Amygdala (tissue), 56 donors: Measurements from ENCODE around the gene KCNQ5.
"Not testable (repeated sequence)": the region's sequence is repeated elsewhere in the genome, so short reads cannot be mapped to it uniquely, and the experiment has no call there.

ENCODE experiments used
- DNase-seq, 56 donors: peaks; one replicate each; lab custom pipeline; 2025; lab: John Stamatoyannopoulos, UW

KCNQ5 gene

DNA sequence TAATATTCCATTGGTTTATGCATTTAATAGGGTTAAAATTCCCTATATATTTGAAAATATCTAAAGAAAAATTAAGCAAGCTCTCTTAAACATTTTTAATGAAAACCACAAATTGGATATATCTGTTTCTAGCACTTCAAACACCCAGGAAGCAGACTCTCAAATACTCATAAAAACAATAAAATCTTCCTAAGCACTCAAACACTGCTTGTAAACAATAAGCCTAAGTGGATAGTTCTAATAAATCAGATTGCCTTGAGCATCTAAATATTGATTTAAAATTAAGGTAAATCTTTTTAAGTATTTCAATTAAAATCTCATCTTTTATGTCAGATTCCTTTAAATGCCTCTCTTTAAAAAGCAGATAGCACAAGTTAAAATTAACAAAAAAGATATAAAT, 254.4 kb downstream of the KCNQ5 start:
- no peak for DNase-seq

DNA sequence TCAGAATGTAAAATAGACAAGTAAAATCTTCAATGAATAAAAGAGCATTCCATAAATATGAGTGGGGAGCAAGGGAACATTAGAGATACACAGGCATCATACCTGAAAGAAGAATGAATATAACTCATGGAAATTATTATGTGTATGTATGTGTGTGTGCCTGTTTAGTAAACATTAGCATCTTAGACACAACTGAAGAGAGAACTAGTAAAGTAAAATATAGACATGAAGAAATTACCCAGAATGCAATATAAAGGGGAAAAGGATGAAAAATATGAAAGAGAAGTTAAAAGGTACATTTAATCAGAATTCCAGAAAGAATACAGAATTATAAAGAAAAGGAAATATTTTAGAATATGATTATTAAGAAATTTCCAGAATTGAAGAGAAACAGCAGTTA, 264.3 kb downstream of the KCNQ5 start:
- DNase-seq = no peak

DNA sequence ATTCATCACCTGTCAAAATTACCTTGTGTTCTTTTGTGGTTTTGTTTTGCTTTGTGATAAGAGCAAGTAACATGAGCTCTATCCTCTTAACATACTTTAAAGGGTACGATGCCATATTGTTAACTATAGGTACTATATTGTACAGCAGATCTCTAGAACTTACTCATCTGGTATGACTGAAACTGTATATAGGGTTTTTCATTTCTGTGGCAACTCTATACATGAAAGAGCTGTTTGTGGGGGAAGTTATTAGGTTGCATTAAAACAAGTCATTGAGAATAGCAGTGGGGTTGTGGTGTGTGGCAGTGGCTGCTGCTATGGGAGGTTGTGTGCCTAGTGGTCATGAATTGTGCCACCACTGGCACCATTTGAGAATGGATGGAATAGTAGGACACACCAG, 268.4 kb downstream of the KCNQ5 start:
- no peak for DNase-seq

DNA sequence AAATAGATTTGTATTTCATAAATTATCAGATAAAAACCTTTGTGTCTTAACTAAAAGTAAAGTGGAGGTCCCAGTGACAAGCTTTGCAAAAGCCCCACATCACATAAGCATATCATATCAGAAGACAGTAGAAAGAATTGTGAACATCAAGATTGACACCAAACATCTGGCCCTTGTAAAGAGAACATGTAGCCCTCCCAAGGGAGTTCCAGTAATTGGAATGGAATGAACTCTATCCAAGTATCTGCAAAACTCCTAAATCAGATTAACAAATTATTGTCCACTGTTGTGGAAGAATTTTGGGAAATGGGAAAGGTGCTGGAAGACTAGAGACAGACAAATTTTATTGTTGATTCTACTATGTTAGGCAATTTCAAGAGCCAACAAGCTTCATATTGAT, 268.8 kb downstream of the KCNQ5 start:
- no peak for DNase-seq

DNA sequence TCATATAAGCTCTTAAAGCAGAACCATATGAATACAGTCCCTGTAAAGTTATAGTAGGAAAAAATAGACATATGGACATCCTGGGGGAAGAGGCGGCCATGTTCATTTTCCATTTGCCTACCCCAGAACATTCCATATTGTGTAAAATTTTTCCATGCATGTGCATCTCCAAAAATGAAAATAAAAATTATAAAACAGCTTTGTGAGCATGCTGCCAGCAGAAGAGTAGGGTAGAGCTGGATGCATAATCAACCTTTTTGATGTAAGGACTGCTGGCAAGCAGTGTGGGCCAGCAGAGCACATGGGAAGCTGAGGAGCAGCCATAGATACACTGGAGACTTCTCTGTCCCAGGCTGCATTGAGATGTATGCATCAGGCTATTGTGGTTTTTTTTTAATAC, 271.0 kb downstream of the KCNQ5 start:
- no peak for DNase-seq

DNA sequence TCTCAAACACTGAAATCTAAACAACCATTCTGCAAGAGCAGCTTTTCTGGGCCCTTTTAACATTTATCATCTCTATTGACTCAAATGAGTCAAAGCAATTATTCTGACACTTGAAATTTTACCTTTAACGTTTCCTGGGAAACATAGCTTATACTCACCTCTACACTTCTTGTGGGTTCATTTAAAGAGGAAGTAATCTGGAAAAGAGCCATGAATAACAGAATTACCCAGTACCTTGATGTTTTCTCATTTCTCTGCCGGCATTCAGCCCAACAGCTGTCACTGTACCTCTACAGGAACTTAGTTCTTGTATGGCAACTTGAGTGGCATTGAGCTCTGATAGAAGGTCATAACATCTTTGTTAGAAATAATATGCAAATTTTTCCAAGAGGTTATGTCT, 272.2 kb downstream of the KCNQ5 start:
- DNase-seq = no peak

DNA sequence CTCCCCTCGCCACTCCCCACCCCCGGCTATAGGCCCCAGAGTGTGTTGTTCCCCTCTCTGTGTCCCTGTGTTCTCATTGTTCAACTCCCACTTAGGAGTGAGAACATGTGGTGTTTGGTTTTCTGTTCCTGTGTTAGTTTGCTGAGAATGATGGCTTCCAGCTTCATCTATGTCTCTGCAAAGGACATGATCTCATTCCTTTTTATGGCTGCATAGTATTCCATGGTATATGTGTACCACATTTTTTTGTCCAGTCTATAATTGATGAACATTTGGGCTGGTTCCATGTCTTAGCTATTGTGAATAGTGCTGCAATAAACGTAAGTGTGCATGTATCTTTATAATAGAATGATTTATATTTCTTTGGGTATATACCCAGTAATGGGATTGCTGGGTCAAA, 276.4 kb downstream of the KCNQ5 start:
- not testable (repeated sequence) for DNase-seq

DNA sequence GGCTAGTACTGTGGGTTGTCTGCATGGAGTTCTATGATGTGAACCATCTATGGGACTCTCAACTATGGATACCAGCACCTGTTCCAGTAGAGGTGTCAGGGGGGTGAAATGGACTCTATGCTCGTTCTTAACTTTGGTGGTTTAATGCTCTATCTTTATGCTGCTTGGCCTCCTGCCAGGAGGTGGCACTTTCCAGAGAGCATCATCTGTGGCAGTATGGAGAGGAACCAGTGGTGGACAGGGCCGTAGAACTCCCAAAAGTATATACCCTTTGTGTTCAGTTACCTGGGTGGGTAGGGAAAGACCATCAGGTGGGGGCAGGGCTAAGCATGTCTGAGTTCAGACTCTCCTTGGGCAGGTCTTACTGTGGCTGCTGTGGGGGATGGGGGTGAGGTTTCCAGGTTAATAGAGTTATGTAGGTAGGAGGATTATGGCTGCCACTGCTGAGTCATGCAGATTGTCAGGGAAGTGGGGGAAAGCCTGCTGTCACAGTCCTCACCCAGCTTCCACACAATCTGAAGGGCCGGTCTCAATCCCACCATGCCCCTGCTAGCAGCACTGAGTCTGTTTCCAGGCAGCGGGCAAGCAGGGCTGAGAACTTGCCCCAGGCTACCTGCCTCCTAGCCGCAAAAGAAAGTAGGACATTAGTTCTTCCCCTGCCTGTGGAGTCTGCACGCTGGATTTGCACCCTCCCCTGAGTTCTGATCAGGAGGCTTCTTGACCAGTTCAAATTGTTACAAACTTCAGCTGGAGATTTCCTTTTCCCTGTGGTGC, 284.0 kb downstream of the KCNQ5 start:
- DNase-seq = no peak

DNA sequence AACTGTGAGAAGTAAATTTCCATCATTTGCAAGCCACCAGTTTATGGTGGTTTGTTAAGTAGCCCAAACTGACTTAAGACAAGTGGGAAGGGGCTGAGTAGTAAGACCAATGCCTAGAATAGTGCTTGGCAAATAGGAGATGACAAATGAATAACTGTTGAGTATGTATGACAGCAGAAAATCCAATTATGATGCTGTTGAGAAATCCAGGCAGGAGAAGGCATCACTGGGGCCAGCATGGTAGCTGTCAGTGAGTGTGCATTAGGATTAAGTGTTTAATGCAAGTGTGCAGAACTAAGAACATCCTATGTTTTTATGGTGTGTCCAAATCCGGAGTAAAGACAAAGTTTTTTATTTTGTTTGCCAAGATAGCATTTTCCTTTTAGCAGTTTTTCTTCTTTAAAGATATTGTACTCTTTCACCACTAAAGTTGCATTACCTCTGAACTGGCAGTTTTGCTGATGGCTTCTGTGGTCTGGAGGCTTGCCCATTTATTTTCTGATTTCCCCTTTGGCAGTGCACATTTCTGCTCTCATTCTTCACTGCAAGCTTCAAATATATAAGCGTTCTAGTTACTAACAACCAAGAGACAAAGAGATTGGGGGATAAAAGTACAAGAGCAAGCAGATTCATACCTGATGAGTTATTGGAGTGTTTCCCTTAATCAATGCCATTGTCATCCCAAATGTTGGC, 289.7 kb downstream of the KCNQ5 start:
- no peak for DNase-seq

DNA sequence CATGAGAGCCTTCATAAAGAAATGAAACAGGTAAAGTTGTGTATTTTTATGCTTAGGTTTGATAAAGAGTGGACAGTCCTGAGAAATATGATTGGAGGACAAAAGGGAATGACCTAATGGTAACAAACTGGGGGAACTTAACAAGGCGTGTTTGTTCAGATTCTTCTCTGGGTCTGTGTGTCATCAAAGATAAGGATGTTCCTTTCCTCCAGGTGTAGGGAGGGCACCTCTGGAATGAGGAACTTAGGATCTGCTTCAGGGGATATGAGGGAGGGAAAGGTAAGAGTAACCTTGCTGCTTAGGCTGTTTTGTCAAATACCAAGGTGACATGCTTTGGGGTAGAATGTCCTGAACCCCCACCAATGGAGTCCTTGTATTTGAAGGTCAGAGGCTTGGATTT, 291.9 kb downstream of the KCNQ5 start:
- DNase-seq = no peak

DNA sequence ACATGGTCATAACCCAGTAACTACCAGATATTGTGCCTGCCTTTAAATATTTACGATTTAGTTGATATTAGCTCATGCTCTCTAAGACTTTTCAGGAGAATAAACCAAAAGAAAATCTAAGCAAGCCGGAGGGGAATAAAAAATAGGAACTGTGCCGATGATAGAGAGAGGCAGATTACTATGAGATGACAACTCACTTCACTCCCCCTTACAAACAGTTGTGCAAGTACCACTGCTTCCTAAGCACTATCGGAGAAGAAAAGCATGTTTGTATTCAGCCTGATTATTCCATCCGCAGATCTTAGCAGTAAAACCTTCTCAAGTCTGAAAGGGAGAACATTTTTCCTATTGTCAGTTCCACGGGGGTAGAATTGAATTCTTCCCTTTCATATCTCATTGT, 294.4 kb downstream of the KCNQ5 start:
- no peak for DNase-seq

DNA sequence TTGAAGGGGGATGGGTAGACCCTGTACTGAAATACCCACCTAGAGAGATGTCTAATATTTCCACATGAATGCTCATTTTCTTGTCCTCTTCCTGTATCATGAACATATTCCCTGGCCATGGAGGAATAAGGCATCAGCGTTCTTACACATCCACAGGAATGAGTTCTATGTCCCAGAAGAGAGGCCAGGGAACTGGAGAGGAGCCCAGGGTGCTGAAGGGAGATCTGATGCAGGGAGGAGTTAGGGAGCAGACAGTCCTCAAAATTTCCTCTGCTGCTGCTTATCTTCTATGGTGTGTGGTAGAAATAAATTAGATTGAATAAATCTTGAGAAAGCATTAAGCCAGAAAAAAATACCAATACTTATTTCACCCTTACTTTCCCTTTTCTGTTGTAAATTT, 295.0 kb downstream of the KCNQ5 start:
- no peak for DNase-seq

DNA sequence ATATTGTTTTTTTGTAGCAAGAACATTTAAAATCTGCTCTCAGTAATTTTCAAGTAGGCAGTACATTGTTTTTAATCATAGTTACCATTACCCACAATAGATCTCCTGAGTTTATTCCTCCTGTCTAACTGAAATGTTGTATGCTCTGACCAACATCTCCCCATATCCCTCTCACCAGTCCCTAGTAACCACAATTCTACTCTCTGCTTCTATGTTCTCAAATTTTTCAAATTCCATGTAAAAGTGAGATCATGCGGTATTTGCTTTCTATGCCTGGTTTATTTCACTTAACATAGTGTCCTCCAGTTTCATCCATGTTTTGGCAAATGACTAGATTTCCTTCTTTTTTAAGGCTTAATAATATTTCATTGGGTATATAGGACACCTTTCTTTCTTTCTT, 300.5 kb downstream of the KCNQ5 start:
- DNase-seq = no peak

DNA sequence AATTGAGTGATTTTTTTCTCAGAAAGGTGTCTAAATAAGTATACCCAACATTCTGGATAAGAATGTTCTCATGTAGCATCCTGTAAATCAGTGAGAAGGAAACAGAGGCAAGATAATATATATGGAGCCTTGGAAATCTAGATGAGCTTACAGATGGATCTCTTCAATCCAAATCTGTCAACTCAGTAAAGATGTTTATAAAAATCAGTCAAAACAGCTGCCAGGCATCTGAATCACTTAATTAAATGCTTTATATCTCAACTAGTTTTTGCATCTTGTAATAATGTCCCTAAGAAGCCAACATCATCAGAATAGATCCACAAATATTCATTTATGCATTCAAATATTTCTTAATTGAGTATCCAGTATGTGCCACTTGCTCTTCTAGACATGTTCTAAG, 303.3 kb downstream of the KCNQ5 start:
- no peak for DNase-seq

DNA sequence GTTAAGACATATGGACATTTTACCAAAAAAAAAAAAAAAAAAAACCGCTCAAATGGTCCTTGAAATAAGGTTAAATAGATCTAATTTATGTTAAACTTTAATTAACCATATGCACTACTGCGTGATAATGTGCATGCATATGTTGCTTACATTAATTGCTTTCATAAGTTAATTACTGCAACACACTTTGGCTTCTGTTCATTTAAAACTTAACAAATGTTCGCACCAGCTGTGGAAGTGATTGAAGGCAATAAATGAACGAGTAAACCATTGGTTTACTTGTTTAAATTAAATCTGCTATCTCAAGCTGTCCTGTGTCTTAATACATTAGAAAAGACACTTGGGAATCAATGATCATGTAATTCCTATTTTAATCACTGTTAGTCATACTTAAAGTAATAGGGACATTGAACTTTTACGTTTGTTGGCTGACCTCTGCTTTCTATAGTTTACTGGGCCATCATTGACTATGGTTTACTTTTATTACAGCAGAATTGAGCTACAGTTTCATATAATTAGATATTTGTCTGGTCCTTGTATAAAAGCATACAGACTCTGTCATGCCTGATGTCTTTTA, 308.8 kb downstream of the KCNQ5 start:
- no peak for DNase-seq

DNA sequence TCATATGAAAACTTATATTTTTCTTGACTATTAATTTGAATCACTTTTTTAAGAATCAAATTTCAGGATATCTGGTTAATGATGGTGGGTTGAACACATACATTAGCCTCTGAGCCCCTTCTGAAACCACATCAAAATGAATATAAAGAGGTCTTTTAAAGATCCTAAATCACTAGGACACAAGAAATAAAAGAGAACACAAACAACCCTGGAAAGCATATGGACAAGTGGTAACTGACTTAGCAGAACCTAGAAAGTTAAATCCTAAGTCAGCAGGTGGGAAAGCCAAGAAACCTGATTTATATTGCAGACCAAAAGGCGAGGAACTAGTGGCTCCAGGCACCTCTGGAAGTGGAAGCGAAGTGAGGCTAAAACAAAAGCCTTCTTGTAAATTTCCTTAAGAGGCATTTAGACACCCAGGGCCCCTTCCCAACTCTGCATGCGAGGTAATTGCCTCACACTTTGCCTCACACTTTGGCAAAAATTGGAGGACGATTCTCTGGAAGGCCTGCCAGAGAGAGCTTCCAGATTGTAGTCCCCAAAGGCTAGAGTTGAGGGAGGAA, 309.5 kb downstream of the KCNQ5 start:
- DNase-seq = no peak

DNA sequence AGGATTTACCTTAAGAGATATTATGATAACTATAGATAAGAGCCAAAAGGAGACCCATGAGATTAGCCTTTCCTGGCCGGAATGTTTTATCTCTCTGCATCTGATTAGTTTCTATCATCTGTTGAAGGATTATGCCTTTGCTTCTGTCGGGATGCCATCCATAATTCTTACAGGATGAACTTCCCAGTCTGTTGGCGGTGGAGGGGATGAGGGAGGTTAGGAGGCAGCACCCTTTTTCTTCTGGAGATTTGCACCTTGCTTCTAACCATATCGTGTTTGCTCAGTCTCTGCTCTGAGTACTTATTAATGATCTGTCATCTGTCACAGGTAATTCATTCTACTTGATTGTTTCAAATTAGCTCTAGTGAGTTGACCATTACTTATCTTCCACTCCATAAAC, 311.4 kb downstream of the KCNQ5 start:
- no peak for DNase-seq

DNA sequence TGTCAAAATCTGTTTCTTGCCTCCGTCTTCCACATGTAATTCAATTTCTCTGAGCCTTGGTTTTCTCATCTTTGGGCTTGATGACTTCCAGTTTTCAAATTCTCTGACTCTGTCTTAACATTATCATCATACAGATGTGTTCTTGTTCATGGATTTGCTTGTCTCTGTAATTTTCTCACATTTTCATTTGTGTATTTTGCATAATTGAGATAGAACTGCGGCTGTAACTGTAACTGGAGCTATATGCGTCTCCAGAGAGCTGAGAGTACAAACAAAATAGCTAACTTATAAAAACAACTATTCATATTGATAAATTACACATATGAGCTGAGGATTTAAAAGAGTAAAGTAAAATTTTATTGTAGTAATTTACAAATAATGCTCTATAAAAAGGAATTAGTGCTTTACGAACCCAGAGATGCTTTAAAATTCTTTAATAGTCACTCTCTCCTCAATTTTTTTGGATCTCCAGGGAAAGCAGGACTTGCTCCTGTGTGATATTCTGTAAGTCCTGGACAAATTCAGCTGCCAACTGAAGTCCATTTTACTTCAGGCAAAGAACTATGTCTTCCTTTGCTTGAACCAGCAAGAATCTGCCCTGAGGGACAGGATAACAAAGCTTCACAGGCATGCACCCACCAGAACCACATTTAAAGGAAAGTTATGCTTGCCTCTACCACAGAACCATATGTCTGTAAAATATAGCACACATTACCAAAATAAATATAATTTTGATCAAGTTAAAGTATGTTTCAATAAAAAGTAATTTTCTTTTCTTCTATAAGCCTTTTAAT, 315.1 kb downstream of the KCNQ5 start:
- DNase-seq = no peak

DNA sequence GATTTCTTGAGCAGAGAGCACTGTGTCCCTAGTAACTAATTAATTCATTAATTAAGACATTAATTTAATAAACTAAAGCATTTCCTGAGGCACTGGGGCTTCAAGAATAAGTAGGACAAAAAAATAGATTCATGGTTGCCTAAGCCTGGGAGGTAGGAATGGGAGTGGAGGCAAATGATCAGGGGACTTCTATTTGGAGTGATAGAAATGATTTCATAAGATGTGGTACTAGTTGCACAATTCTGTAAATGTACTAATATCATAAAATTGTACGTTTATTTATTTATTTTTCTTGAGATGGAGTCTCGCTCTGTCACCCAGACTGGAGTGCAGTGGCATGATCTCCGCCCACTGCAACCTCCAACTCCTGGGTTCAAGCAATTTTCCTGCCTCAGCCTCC, 316.2 kb downstream of the KCNQ5 start:
- DNase-seq = no peak

DNA sequence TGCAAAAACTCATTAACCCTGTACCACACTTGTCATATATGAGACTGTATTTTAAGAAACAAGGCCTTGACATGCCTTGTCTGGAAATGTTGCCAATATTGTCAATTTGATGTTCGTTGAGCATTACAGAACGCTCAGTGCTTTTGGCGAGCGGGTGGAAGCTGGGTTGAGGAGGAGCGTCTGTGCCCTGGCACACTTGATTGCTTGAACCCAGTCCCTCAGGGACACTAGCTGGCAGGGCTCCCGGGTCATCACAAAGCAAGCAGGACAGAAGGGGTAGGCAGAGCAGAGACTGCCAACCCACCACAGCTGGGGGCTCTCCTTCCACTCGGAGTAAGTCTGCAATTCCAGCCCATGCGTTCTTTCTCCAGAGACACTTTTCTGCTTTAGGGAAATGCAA, 317.1 kb downstream of the KCNQ5 start:
- no peak for DNase-seq

DNA sequence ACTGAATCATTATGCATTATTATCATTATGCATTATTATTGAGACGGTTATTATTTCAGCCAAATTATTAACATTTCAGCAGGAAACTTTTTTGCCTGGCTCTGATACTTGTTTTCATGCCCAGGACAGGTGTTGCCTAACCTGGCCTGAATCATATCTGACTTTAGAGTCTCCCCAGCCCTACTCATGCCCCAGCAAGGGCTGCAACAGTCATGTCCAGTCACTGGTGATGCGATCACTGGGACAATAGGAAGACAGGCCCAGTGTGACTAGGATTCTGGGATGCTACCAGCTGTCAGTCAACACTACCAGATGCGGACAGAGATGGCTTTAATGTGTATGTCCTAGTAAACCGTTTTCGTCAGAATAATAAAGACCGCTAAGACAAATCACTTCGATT, 318.4 kb downstream of the KCNQ5 start:
- no peak for DNase-seq
